ENCODE measurements around the gene PHACTR1. TPM values are rescaled to one million over a fixed set of nuclear protein-coding genes. Genes with fewer than 3 reads are reported as not detected.

The PHACTR1 gene
- total RNA-seq, 4 donors from 2014 or later = 2.0 to 8.3 (median 4.5) TPM

DNA sequence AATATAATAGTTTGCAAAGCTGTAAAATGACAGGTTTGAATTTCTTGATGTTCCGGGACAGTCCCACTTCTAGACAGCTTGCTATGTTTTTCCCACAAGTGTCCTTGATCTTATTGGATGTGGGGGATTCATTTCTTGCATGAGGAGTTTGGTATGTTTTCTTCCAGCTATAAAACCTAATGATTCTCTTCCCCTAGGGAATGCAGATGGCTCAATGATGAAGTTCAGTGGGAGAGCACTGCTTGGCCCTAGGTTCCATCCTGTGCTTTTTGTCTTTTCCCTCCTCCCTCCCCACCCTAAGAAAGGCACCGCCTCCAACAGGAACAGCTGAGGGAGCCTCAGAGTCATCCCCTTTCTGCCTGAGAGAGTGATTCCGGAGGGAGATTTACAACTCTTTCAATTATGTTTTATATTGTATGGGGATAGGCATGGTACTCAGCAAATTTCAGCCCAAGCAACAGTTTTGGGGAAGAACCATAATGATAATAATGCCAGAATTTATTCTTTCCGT, 149.2 kb downstream of the PHACTR1 start:
- H3K4me3 ChIP-seq = no peak overlapping the region
- no peak for DNase-seq
- TF ChIP-seq POLR2A (IDR thresholded peaks at IDR 0.05) = no peak
- TF ChIP-seq, protein P1, sequence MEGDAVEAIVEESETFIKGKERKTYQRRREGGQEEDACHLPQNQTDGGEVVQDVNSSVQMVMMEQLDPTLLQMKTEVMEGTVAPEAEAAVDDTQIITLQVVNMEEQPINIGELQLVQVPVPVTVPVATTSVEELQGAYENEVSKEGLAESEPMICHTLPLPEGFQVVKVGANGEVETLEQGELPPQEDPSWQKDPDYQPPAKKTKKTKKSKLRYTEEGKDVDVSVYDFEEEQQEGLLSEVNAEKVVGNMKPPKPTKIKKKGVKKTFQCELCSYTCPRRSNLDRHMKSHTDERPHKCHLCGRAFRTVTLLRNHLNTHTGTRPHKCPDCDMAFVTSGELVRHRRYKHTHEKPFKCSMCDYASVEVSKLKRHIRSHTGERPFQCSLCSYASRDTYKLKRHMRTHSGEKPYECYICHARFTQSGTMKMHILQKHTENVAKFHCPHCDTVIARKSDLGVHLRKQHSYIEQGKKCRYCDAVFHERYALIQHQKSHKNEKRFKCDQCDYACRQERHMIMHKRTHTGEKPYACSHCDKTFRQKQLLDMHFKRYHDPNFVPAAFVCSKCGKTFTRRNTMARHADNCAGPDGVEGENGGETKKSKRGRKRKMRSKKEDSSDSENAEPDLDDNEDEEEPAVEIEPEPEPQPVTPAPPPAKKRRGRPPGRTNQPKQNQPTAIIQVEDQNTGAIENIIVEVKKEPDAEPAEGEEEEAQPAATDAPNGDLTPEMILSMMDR (IDR thresholded peaks at IDR 0.05) = no peak
- no peaks in the 10 kb centered on the region for H3K36me3 ChIP-seq
- no peak overlapping the region for H3K27ac ChIP-seq
- intact Hi-C loops (cut with DNase I; ENCODE audit: low total_unique reads) = no loop called here
- no peaks in the 10 kb centered on the region for H3K9me3 ChIP-seq
- H3K4me1 ChIP-seq = no peaks in the 10 kb centered on the region
- no peaks in the 10 kb centered on the region for H3K27me3 ChIP-seq

DNA sequence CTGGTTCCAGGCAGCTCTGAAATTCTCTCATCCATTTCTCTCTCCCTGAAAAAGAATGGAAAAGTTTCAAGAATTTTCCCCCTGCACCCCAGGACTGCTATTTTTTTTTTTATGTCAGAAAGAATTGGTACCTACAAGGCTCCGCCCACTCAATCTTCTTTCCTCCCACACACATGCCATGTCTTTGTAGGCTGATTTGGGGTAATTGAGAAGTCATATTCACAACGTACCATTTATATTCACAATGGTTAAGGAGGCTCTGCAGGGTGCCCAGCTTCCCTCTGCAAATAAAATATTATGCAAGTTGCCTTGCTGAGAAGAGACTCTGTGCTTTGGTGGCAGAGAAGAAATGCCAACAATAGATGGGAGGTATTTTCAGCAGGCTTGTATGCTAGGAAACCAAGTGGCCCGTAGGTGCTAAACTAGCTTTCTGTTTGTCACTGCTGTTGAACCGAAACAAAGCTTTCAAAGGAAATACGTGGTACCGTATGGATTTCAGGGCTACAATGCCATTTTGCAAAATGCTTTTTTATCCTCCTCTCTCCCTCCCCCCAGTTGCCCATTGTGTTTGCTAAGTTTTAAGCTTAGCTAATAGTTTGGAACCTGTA, 150.0 kb downstream of the PHACTR1 start:
- Histone ChIP-seq H3K4me1 (no peaks in the 10 kb centered on the region), H3K27ac (no peak overlapping the region), H3K36me3 (no peaks in the 10 kb centered on the region), H3K27me3 (no peaks in the 10 kb centered on the region), H3K9me3 (no peaks in the 10 kb centered on the region), H3K4me3 (no peak overlapping the region)
- no peak for DNase-seq
- TF ChIP-seq, protein P1 (IDR thresholded peaks at IDR 0.05) = no peak
- TF ChIP-seq POLR2A (IDR thresholded peaks at IDR 0.05) = no peak
- intact Hi-C loops (cut with DNase I; ENCODE audit: low total_unique reads) = no loop called here

DNA sequence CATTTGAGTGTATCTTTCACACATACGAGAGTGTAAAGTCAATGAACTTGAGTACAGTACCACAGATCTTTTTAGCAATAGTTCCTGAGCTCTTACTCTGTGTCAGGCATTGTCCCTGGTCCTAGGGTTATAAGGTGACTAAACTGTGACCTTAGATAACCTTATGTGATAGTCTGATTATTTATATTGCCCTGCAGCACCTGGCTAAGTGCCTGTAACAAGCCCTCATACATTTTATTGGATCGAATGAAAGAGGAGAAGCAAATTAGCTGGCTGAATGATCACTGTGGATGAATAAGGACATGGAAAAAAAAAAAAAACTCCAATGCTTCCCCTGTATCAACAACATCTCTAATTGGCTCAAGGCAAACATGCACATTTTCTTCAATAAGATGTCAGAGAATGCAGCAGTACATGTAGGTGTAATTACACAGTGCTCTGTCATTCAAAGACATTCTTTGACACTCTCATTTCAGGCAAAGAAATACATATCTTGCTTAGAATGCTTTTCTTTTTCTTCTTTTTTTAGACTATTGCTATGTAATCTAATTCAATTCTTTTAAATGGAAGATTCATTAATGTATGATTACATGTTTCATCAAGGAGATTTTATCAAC, 153.4 kb downstream of the PHACTR1 start:
- no peak overlapping the region for H3K4me3 ChIP-seq
- intact Hi-C loops (cut with DNase I; ENCODE audit: low total_unique reads) = no loop called here
- no peaks in the 10 kb centered on the region for H3K36me3 ChIP-seq
- no peaks in the 10 kb centered on the region for H3K27me3 ChIP-seq
- DNase-seq = no peak
- no peaks in the 10 kb centered on the region for H3K4me1 ChIP-seq
- no peaks in the 10 kb centered on the region for H3K9me3 ChIP-seq
- TF ChIP-seq POLR2A (IDR thresholded peaks at IDR 0.05) = no peak
- TF ChIP-seq, protein P1 (IDR thresholded peaks at IDR 0.05) = no peak
- no peak overlapping the region for H3K27ac ChIP-seq

DNA sequence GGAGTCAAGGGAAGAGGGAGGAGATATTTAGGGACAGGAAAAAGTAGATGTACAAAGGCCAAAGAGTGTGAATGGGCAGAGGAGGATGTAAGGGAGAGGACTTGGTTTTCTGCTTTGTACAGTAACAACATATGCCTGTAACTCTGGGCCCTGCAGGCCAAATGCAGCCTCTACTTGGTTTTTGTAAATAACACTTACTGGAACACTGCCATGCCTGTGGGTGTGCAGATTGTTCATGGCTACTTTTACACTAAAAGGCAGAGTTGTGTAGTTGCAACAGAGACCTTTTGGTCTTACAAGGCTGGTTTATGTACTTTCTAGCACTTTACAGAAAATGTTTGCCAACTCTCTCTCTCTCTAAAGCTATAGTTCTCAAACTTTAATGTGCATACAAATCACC, 157.1 kb downstream of the PHACTR1 start:
- no peaks in the 10 kb centered on the region for H3K36me3 ChIP-seq
- no peak overlapping the region for H3K27ac ChIP-seq
- no peaks in the 10 kb centered on the region for H3K9me3 ChIP-seq
- no peak for DNase-seq
- intact Hi-C loops (cut with DNase I; ENCODE audit: low total_unique reads) = no loop called here
- H3K4me3 ChIP-seq = no peak overlapping the region
- H3K4me1 ChIP-seq = no peaks in the 10 kb centered on the region
- no peaks in the 10 kb centered on the region for H3K27me3 ChIP-seq
- TF ChIP-seq, protein P1 (IDR thresholded peaks at IDR 0.05) = no peak
- no peak for TF ChIP-seq POLR2A (IDR thresholded peaks at IDR 0.05)

DNA sequence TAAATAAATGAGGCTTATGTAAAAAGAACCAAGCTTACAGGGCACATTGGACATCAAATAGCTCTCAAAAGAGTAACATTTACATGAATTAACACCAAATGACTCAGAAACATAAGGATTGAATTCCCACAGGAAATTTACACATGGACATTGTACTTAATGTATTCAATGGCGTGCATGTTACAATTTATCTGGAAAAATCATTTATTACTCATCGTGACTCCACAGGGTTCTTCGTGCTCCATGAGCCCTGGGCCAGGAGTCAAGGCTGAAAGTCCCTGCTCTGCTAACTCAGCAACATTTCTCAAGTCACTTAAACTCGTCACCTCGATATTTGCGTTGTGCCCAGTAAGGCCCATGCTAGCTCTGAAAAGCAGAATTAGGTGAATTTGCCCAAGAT, 158.5 kb downstream of the PHACTR1 start:
- TF ChIP-seq, protein P1 (IDR thresholded peaks at IDR 0.05) = no peak
- TF ChIP-seq POLR2A (IDR thresholded peaks at IDR 0.05) = no peak
- no peak overlapping the region for H3K27ac ChIP-seq
- no peaks in the 10 kb centered on the region for H3K27me3 ChIP-seq
- intact Hi-C loops (cut with DNase I; ENCODE audit: low total_unique reads) = loop anchor here (5.0 kb wide), 1 partner anchor 98 kb away; no protein-coding TSS in a partner anchor
- no peaks in the 10 kb centered on the region for H3K4me1 ChIP-seq
- H3K9me3 ChIP-seq = no peaks in the 10 kb centered on the region
- no peak for DNase-seq
- no peak overlapping the region for H3K4me3 ChIP-seq
- no peaks in the 10 kb centered on the region for H3K36me3 ChIP-seq
